Gastrocnemius medialis (tissue), 4 donors: ENCODE results near the gene ARHGAP24.

Experiments used
- CTCF ChIP-seq, 5 experiments: fragments of 450-650 bp in 3 of 5; fragments of 200-600 bp in 2 of 5; sonication (generic) in 2 of 5; IDR thresholded peaks in 4 of 5; conservative IDR thresholded peaks in 1 of 5; 1 replicate in 4 of 5; 2 replicates in 1 of 5; pipeline ENCODE4 v1.5.1; 2016 to 2019; ENCODE audit warnings: antibody characterized with exemption in 5 of 5, mild to moderate bottlenecking in 3 of 5, moderate library complexity in 3 of 5
- POLR2A ChIP-seq, 2 donors: fragments of 450-650 bp; IDR thresholded peaks; one replicate each; pipeline ENCODE4 v1.6.1; 2017; ENCODE audit warnings: antibody characterized with exemption in 2 of 2, mild to moderate bottlenecking in 2 of 2, moderate library complexity in 2 of 2

- no peak for TF ChIP-seq CTCF (IDR thresholded peaks at IDR 0.05 in 4 of 5, conservative IDR thresholded peaks at IDR 0.05 in 1 of 5)
- TF ChIP-seq POLR2A (IDR thresholded peaks at IDR 0.05) = no peak
These were observed 270.0 kb downstream of the ARHGAP24 start for GRCh38 chr4:85744950-85745349.
